Upper lobe of right lung (tissue), 1 donor: ENCODE data around the gene PUSL1. TPM values are rescaled to one million over a fixed set of nuclear protein-coding genes. Genes with fewer than 3 reads are reported as not detected.
A peak's percentile ranks its signal among the peaks of the same experiment; 100 is the strongest.

Source experiments
- ATAC-seq: fragments of 200-7000 bp; cut with Tn5 transposase; one replicate; pipeline ENCODE4 v1.9.1; 2020; ENCODE audit warnings: mild to moderate bottlenecking, moderate library complexity
- DNase-seq: peaks from one replicate; pipeline ENCODE4 v3.0.0-alpha.2; 2020
- H3K27ac ChIP-seq: fragments of 200-600 bp; one replicate; pipeline ENCODE4 v1.8.0; 2022
- H3K27me3 ChIP-seq: fragments of 200-600 bp; one replicate; pipeline ENCODE4 v1.8.0; 2022; ENCODE audit warnings: mild to moderate bottlenecking
- H3K36me3 ChIP-seq: fragments of 200-600 bp; one replicate; pipeline ENCODE4 v1.8.0; 2022
- H3K4me1 ChIP-seq: fragments of 200-600 bp; one replicate; pipeline ENCODE4 v1.8.0; 2022
- H3K4me3 ChIP-seq: fragments of 200-600 bp; one replicate; pipeline ENCODE4 v1.8.0; 2022; ENCODE audit warnings: mild to moderate bottlenecking
- H3K9me3 ChIP-seq: fragments of 200-600 bp; one replicate; pipeline ENCODE4 v1.8.0; 2022
- intact Hi-C: fragments of 100-400 bp; cut with DNase I; formaldehyde crosslinking; loops from one replicate; pipeline ENCODE4 v1.11.0; 2022
- total RNA-seq: library from RNA; stranded (reverse); fragmentation: NEBNext Ultra II Directional; extraction: Animal tissue kit (Norgen Biotek cat#: 25700); gene quantifications from one replicate; pipeline ENCODE4 v1.2.1, GENCODE V29; 2021
- TF ChIP-seq, protein P1 (sequence below): fragments of 200-600 bp; IDR thresholded peaks from one replicate; pipeline ENCODE4 v1.8.0; 2022; ENCODE audit warnings: antibody characterized with exemption
- donor health status: DM: no; HTN: yes; CAD: no; lungs with severe emphysema.

PUSL1 gene
- total RNA-seq, 1 donor from 2014 or later = 14.2 TPM

GRCh38 chr1:1332031-1332755 lies 23.8 kb downstream of the PUSL1 start:
- Histone ChIP-seq H3K4me1 (peaks cover 4% of the 10 kb centered on the region), H3K9me3 (no peaks in the 10 kb centered on the region), H3K27ac (no peak overlapping the region), H3K36me3 (peaks cover 16% of the 10 kb centered on the region), H3K4me3 (no peak overlapping the region), H3K27me3 (no peaks in the 10 kb centered on the region)
- no peak for DNase-seq
- intact Hi-C loops = no loop called here
- TF ChIP-seq, protein P1, sequence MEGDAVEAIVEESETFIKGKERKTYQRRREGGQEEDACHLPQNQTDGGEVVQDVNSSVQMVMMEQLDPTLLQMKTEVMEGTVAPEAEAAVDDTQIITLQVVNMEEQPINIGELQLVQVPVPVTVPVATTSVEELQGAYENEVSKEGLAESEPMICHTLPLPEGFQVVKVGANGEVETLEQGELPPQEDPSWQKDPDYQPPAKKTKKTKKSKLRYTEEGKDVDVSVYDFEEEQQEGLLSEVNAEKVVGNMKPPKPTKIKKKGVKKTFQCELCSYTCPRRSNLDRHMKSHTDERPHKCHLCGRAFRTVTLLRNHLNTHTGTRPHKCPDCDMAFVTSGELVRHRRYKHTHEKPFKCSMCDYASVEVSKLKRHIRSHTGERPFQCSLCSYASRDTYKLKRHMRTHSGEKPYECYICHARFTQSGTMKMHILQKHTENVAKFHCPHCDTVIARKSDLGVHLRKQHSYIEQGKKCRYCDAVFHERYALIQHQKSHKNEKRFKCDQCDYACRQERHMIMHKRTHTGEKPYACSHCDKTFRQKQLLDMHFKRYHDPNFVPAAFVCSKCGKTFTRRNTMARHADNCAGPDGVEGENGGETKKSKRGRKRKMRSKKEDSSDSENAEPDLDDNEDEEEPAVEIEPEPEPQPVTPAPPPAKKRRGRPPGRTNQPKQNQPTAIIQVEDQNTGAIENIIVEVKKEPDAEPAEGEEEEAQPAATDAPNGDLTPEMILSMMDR = no peak
- no peak for ATAC-seq

DNA sequence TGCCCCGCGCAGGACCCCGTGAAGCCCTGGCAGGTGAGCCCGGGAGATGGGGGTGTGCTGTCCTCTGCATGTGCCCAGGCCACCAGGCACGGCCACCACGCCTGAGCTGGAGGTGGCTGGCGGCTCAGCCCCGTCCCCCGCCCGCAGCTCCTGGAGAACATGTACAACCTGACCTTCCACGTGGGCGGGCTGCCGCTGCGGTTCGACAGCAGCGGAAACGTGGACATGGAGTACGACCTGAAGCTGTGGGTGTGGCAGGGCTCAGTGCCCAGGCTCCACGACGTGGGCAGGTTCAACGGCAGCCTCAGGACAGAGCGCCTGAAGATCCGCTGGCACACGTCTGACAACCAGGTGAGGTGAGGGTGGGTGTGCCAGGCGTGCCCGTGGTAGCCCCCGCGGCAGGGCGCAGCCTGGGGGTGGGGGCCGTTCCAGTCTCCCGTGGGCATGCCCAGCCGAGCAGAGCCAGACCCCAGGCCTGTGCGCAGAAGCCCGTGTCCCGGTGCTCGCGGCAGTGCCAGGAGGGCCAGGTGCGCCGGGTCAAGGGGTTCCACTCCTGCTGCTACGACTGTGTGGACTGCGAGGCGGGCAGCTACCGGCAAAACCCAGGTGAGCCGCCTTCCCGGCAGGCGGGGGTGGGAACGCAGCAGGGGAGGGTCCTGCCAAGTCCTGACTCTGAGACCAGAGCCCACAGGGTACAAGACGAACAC lies 24.5 kb downstream of the PUSL1 start:
- Histone ChIP-seq H3K27ac (no peak overlapping the region), H3K27me3 (no peaks in the 10 kb centered on the region), H3K4me1 (peaks cover 4% of the 10 kb centered on the region), H3K9me3 (no peaks in the 10 kb centered on the region), H3K36me3 (peaks cover 10% of the 10 kb centered on the region), H3K4me3 (no peak overlapping the region)
- intact Hi-C loops = no loop called here
- TF ChIP-seq, protein P1 = no peak
- ATAC-seq (peak; percentile 55), DNase-seq (peak; percentile 85)

DNA sequence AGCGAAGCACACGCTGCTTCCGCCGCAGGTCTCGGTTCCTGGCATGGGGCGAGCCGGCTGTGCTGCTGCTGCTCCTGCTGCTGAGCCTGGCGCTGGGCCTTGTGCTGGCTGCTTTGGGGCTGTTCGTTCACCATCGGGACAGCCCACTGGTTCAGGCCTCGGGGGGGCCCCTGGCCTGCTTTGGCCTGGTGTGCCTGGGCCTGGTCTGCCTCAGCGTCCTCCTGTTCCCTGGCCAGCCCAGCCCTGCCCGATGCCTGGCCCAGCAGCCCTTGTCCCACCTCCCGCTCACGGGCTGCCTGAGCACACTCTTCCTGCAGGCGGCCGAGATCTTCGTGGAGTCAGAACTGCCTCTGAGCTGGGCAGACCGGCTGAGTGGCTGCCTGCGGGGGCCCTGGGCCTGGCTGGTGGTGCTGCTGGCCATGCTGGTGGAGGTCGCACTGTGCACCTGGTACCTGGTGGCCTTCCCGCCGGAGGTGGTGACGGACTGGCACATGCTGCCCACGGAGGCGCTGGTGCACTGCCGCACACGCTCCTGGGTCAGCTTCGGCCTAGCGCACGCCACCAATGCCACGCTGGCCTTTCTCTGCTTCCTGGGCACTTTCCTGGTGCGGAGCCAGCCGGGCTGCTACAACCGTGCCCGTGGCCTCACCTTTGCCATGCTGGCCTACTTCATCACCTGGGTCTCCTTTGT lies 25.3 kb downstream of the PUSL1 start:
- no peaks in the 10 kb centered on the region for H3K27me3 ChIP-seq
- H3K36me3 ChIP-seq = peaks cover 9% of the 10 kb centered on the region
- H3K4me3 ChIP-seq = no peak overlapping the region
- TF ChIP-seq, protein P1 = no peak
- H3K27ac ChIP-seq = no peak overlapping the region
- H3K4me1 ChIP-seq = peaks cover 4% of the 10 kb centered on the region
- ATAC-seq (no peak), DNase-seq (no peak)
- H3K9me3 ChIP-seq = no peaks in the 10 kb centered on the region
- intact Hi-C loops = no loop called here

DNA sequence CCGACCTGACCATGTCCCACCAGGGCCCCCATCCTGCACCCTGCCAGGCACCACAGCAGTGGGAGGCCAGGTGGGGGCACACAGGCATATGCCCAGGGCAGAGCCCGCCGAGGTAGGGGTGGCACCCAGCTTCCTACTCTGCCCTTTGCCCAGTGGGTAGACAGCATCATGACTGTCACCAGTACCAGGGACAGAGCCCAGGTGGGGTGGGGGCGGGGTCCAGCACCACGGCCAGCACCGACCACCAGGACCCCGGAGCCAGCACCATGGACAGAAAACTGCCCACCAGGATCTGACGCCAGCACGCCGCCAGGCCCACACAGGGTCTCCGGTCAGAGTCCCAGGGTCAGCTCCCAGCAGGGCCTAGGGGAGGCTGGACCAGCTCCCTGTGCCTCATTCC lies 26.4 kb downstream of the PUSL1 start:
- DNase-seq (no peak), ATAC-seq (no peak)
- H3K36me3 ChIP-seq = peaks cover 13% of the 10 kb centered on the region
- TF ChIP-seq, protein P1 = no peak
- H3K4me3 ChIP-seq = no peak overlapping the region
- H3K27me3 ChIP-seq = no peaks in the 10 kb centered on the region
- intact Hi-C loops = no loop called here
- H3K9me3 ChIP-seq = no peaks in the 10 kb centered on the region
- H3K4me1 ChIP-seq = peaks cover 4% of the 10 kb centered on the region
- H3K27ac ChIP-seq = no peak overlapping the region

- TF ChIP-seq, protein P1 = no peak
- DNase-seq (no peak), ATAC-seq (no peak)
- intact Hi-C loops = no loop called here
- Histone ChIP-seq H3K4me3 (no peak overlapping the region), H3K27ac (no peak overlapping the region), H3K36me3 (peaks cover 13% of the 10 kb centered on the region), H3K4me1 (peaks cover 4% of the 10 kb centered on the region), H3K9me3 (no peaks in the 10 kb centered on the region), H3K27me3 (no peaks in the 10 kb centered on the region)
Measured at GRCh38 chr1:1335283-1335682, 26.9 kb downstream of the PUSL1 start.
